K562 (cell line): ENCODE measurements around the gene SRL. TPM values are rescaled to one million over a fixed set of nuclear protein-coding genes. Genes with fewer than 3 reads are reported as not detected.
A peak's percentile ranks its signal among the peaks of the same experiment; 100 is the strongest.

Source experiments
- ATAC-seq: fragments of 200-7000 bp; cut with Tn5 transposase; 3 replicates; pipeline ENCODE4 v1.9.1; 2020; ENCODE audit warnings: moderate library complexity
- BruUV-seq: library from RNA; stranded (reverse); fragments of 400-500 nt; replicated peaks from 2 replicates; lab custom pipeline; 2021; lab: Mats Ljungman, UMichigan
- CTCF ChIA-PET: fragments of 300-600 bp; formaldehyde crosslinking; extraction: SDS; loops from one replicate; lab custom pipeline; 2021; ENCODE audit warnings: low intra/inter-chr PET ratio; lab: Yijun Ruan, JAX
- POLR2A ChIA-PET: fragments of 300-600, 350-650 bp; sonication (Branson Sonifier 250); formaldehyde crosslinking; extraction: SDS; loops from one replicate; lab custom pipeline; 2021; ENCODE audit warnings: antibody characterized with exemption, inconsistent platforms; lab: Yijun Ruan, JAX
- DNase-seq, 4 experiments: peaks; one replicate each; pipeline versions ENCODE4 v3.0.0 to v3.0.0-alpha.2; 2011 to 2018; ENCODE audit warnings: low spot score in 3 of 4, mixed read lengths in 3 of 4; ENCODE audit errors: extremely low read depth in 1 of 4
- FAIRE-seq: peaks from 2 replicates; lab custom pipeline; 2011; peaks lifted over from hg19 to GRCh38; lab: Jason Lieb, UNC
- H2AFZ ChIP-seq: 2 replicates; pipeline ENCODE4 v1.6.0; 2011; ENCODE audit warnings: low read depth, low read length, control low read depth, inconsistent platforms
- H3K27ac ChIP-seq: fragments of 200-600 bp; 3 replicates; pipeline ENCODE4 v1.8.0; 2011; ENCODE audit warnings: low read depth, mild to moderate bottlenecking, control low read depth, inconsistent platforms, low read length, moderate library complexity, mixed read lengths; ENCODE audit errors: extremely low read depth
- H3K27me3 ChIP-seq, 2 experiments: fragments of 300-600 bp in 1 of 2; 2 replicates in 1 of 2; 3 replicates in 1 of 2; pipeline versions ENCODE4 v1.6.0 to v1.8.0; 2011; ENCODE audit warnings: inconsistent platforms in 2 of 2, low read length in 2 of 2, mild to moderate bottlenecking in 1 of 2, mixed read lengths in 1 of 2, moderate library complexity in 1 of 2; ENCODE audit not compliant: control insufficient read depth in 2 of 2, insufficient read depth in 2 of 2
- H3K36me3 ChIP-seq: fragments of 300-600 bp; 3 replicates; pipeline ENCODE4 v1.8.0; 2011; ENCODE audit warnings: mild to moderate bottlenecking, low read length, inconsistent platforms; ENCODE audit not compliant: control insufficient read depth, insufficient read depth
- H3K4me1 ChIP-seq, 2 experiments: fragments of 200-600 bp in 1 of 2; replicated peaks in 1 of 2; 2 replicates in 1 of 2; 3 replicates in 1 of 2; pipeline versions ENCODE4 v1.5.1 to v1.8.0; 2011; ENCODE audit warnings: inconsistent platforms in 2 of 2, low read length in 2 of 2, mild to moderate bottlenecking in 1 of 2, mixed read lengths in 1 of 2, moderate library complexity in 1 of 2; ENCODE audit not compliant: control insufficient read depth in 2 of 2, insufficient read depth in 2 of 2
- H3K4me2 ChIP-seq: 2 replicates; pipeline ENCODE4 v1.6.1; 2011; ENCODE audit warnings: low read length, control low read depth, inconsistent platforms, mixed read lengths; ENCODE audit not compliant: insufficient read depth
- H3K4me3 ChIP-seq: fragments of 200-600 bp; sonication (generic), shearing (Covaris generic); 2 replicates; pipeline ENCODE4 v1.5.1; 2016; ENCODE audit warnings: control low read depth, inconsistent platforms
- H3K79me2 ChIP-seq: fragments of 200-600 bp; 3 replicates; pipeline ENCODE4 v1.8.0; 2011; ENCODE audit warnings: low read length, inconsistent platforms; ENCODE audit not compliant: control insufficient read depth, insufficient read depth
- H3K9ac ChIP-seq, 2 experiments: 2 replicates each; pipeline versions ENCODE4 v1.6.0 to v1.6.1; 2011; ENCODE audit warnings: low read depth in 2 of 2, low read length in 2 of 2, control low read depth in 1 of 2, inconsistent platforms in 1 of 2, mild to moderate bottlenecking in 1 of 2, mixed read lengths in 1 of 2; ENCODE audit not compliant: insufficient read depth in 1 of 2
- H3K9me1 ChIP-seq: one replicate; pipeline ENCODE4 v1.6.0; 2011; ENCODE audit warnings: inconsistent platforms, mild to moderate bottlenecking, low read length, moderate library complexity; ENCODE audit not compliant: control insufficient read depth, insufficient read depth
- H3K9me3 ChIP-seq: replicated peaks from 2 replicates; pipeline ENCODE4 v1.5.1; 2011; ENCODE audit warnings: low read depth, low read length, inconsistent platforms; ENCODE audit not compliant: control insufficient read depth, insufficient read depth
- H4K20me1 ChIP-seq: replicated peaks from 2 replicates; pipeline ENCODE4 v1.6.1; 2011; ENCODE audit warnings: low read length, inconsistent platforms, mixed read lengths; ENCODE audit not compliant: control insufficient read depth, insufficient read depth
- FUS ChIP-seq: fragments of 200-400 bp; formaldehyde crosslinking; optimal IDR thresholded peaks from 2 replicates; pipeline ENCODE3; 2017; ENCODE audit warnings: low read depth, low read length
- GTF2E2 ChIP-seq: fragments of 200-800 bp; sonication (Bioruptor generic); IDR thresholded peaks from 2 replicates; pipeline ENCODE4 v1.6.1; 2016; ENCODE audit warnings: missing genetic modification characterization, missing compliant biosample characterization
- HNRNPL ChIP-seq: fragments of 200-400 bp; formaldehyde crosslinking; IDR thresholded peaks from 2 replicates; pipeline ENCODE4 v1.6.1; 2017; ENCODE audit warnings: low read depth, mild to moderate bottlenecking, low read length
- LARP7 ChIP-seq: fragments of 450-650 bp; IDR thresholded peaks from 2 replicates; pipeline ENCODE4 v1.6.1; 2016
- SPI1 ChIP-seq: IDR thresholded peaks from 2 replicates; pipeline ENCODE4 v1.6.1; 2011; ENCODE audit warnings: low read depth, low read length, control low read depth, borderline replicate concordance
- WGBS: fragments of 100-300 bp; shearing (Covaris generic); methylation state at CpG from one replicate; pipeline ENCODE4 v1.1.6; 2016; ENCODE audit warnings: low coverage, mixed read lengths; ENCODE audit not compliant: insufficient coverage; ENCODE audit errors: missing lambda C conversion rate; 5-methylcytosine and 5-hydroxymethylcytosine counted together
- in situ Hi-C: fragments of 300-500 bp; cut with MboI; formaldehyde crosslinking; loops from 4 replicates; pipeline ENCODE4 v1.15.0; 2018; ENCODE audit warnings: inconsistent platforms, mixed read lengths
- intact Hi-C: fragments of 100-400 bp; cut with micrococcal nuclease; formaldehyde crosslinking; loops from 2 replicates; pipeline ENCODE4 v1.14.2; 2022
- polyA plus RNA-seq, 8 experiments: library from polyadenylated mRNA; depleted of rRNA in 4 of 8; stranded (reverse) in 5 of 8; unstranded in 3 of 8; fragments of >200 nt; fragmentation: Nextera tagmentation in 2 of 8; fragmentation: Illumina TruSeq in 1 of 8; extraction: Ambion mirVana in 2 of 8; extraction: Trizol in 1 of 8; gene quantifications; 2 replicates each; pipeline versions ENCODE4 v1.2.1 to v1.2.3, GENCODE V29; 2011 to 2014; ENCODE audit warnings: inconsistent platforms in 1 of 8, missing spikeins in 1 of 8
- total RNA-seq, 7 experiments: library from RNA; depleted of rRNA in 6 of 7; stranded (reverse); fragments of >200 nt in 6 of 7; fragmentation: Illumina TruSeq in 2 of 7; extraction: Trizol in 2 of 7; gene quantifications; 2 replicates each; pipeline versions ENCODE4 v1.2.1 to v1.2.3, GENCODE V29; 2011 to 2021; ENCODE audit warnings: low replicate concordance in 1 of 7
- TF ChIP-seq, protein P1 (sequence below): fragments of 250-450 bp; sonication (Bioruptor Pico); IDR thresholded peaks from 2 replicates; pipeline ENCODE4 v1.8.0; 2022; ENCODE audit warnings: inconsistent platforms

SRL gene
- total and polyA plus RNA-seq, 9 of the 15 experiments (the other 6 are each of a cell fraction or from before 2014, with no cell fraction given) = 0.01 TPM; not detected in 8

- no peaks in the 10 kb centered on the region for H3K9me1 ChIP-seq
- no TSS peak for BruUV-seq
- peak overlapping the region; percentile 17; the same call in 1 of the 2 replicates for H2AFZ ChIP-seq
- no peak for FAIRE-seq
- H3K4me2 ChIP-seq = no peak overlapping the region
- no peak for ATAC-seq
- no peak for TF ChIP-seq FUS
- TF ChIP-seq LARP7 = no peak
- no peak for TF ChIP-seq HNRNPL
- peak; percentile 36; the same call in 1 of the 2 replicates for TF ChIP-seq SPI1
- TF ChIP-seq GTF2E2 (tag) = no peak
- TF ChIP-seq, protein P1, sequence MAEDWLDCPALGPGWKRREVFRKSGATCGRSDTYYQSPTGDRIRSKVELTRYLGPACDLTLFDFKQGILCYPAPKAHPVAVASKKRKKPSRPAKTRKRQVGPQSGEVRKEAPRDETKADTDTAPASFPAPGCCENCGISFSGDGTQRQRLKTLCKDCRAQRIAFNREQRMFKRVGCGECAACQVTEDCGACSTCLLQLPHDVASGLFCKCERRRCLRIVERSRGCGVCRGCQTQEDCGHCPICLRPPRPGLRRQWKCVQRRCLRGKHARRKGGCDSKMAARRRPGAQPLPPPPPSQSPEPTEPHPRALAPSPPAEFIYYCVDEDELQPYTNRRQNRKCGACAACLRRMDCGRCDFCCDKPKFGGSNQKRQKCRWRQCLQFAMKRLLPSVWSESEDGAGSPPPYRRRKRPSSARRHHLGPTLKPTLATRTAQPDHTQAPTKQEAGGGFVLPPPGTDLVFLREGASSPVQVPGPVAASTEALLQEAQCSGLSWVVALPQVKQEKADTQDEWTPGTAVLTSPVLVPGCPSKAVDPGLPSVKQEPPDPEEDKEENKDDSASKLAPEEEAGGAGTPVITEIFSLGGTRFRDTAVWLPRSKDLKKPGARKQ (CRISPR knock-in tag) = no peak
- no peak overlapping the region for H3K4me3 ChIP-seq
- in situ Hi-C loops (no loop called here), intact Hi-C loops (no loop called here)
- H3K4me1 ChIP-seq = peaks cover 3 to 10% of the 10 kb centered on the region in 2 experiments; a peak in 4 of 5 replicates
- H3K9me3 ChIP-seq = 0 out of 2 replicates have a peak, but pooled peaks cover 2% of the 10 kb centered on the region
- H4K20me1 ChIP-seq = no peaks in the 10 kb centered on the region
- no peaks in the 10 kb centered on the region for H3K79me2 ChIP-seq
- peaks cover 0 to 5% of the 10 kb centered on the region in 2 experiments; a peak in 2 of 5 replicates for H3K27me3 ChIP-seq
- H3K9ac ChIP-seq = peak overlapping the region in 1 of 2 experiments; percentile 79; a peak in 1 of 4 replicates
- CTCF ChIA-PET = interaction anchor here (0.6 kb wide), 1 partner anchor 1183 kb away, joined by 4 read pairs; no protein-coding TSS in a partner anchor
- no peaks in the 10 kb centered on the region for H3K36me3 ChIP-seq
- POLR2A ChIA-PET = interaction anchor here (0.8 to 1.7 kb wide), 5 partner anchors 14 to 121 kb away, joined by 3 to 4 read pairs (median 3); no protein-coding TSS in a partner anchor
- DNase-seq = peak in 1 of 4 experiments; percentile 2
- H3K27ac ChIP-seq = no peak overlapping the region
- 48% methylated on average over 8 of the region's 8 CpGs for WGBS
Observed at GRCh38 chr16:4283441-4283840, 41.6 kb upstream of the SRL start.
